ENCODE results near the gene LRCH3. TPM values are rescaled to one million over a fixed set of nuclear protein-coding genes. Genes with fewer than 3 reads are reported as not detected.

Gene LRCH3
- polyA plus RNA-seq, 4 donors = 4.6 to 32.2 (median 16.1) TPM

- no peak for FAIRE-seq
- Histone ChIP-seq H3K27ac (ENCODE audit: low read depth in 1 of 3, low read length in 2 of 3) (no peak overlapping the region), H3K9me3 (ENCODE audit: control insufficient read depth in 2 of 2, insufficient read depth in 1 of 2, low read depth in 1 of 2, low read length in 1 of 2) (no peaks in the 10 kb centered on the region), H3K27me3 (ENCODE audit: control insufficient read depth in 3 of 3, insufficient read depth in 3 of 3, low read length in 3 of 3) (no peaks in the 10 kb centered on the region), H3K4me3 (ENCODE audit: low read depth in 1 of 3, low read length in 3 of 3) (no peak overlapping the region), H3K36me3 (ENCODE audit: control insufficient read depth in 3 of 3, insufficient read depth in 2 of 3, low read depth in 1 of 3, low read length in 3 of 3) (peaks cover 0 to 10% (median 0%) of the 10 kb centered on the region in 3 donors), H3K4me1 (ENCODE audit: control insufficient read depth in 3 of 3, insufficient read depth in 2 of 3, low read depth in 1 of 3, low read length in 2 of 3) (peaks cover 0 to 2% (median 0%) of the 10 kb centered on the region in 3 donors)
- 40 to 57% (median 48%) methylated on average over 2 of the region's 2 CpGs for WGBS, 3 donors
- no peak for DNase-seq
Measured at GRCh38 chr3:197809356-197810020, 18.4 kb downstream of the LRCH3 start.

GRCh38 chr3:197810901-197811300 is 19.8 kb downstream of the LRCH3 start:
- FAIRE-seq = no peak
- WGBS, 3 donors = 83 to 97% (median 92%) methylated on average over 6 of the region's 6 CpGs
- H3K27ac ChIP-seq (ENCODE audit: low read depth in 1 of 3, low read length in 2 of 3) = no peak overlapping the region

GRCh38 chr3:197811343-197811742 is 20.3 kb downstream of the LRCH3 start:
- H3K4me1 ChIP-seq (ENCODE audit: control insufficient read depth in 3 of 3, insufficient read depth in 2 of 3, low read depth in 1 of 3, low read length in 2 of 3) = peaks cover 0 to 2% (median 0%) of the 10 kb centered on the region in 3 donors
- WGBS, 3 donors = 78 to 96% (median 94%) methylated on average over 3 of the region's 3 CpGs
- H3K9me3 ChIP-seq (ENCODE audit: control insufficient read depth in 2 of 2, insufficient read depth in 1 of 2, low read depth in 1 of 2, low read length in 1 of 2) = no peaks in the 10 kb centered on the region
- no peak overlapping the region for H3K27ac ChIP-seq (ENCODE audit: low read depth in 1 of 3, low read length in 2 of 3)
- H3K36me3 ChIP-seq (ENCODE audit: control insufficient read depth in 3 of 3, insufficient read depth in 2 of 3, low read depth in 1 of 3, low read length in 3 of 3) = peaks cover 0 to 10% (median 0%) of the 10 kb centered on the region in 3 donors
- DNase-seq (no peak), FAIRE-seq (no peak)
- H3K4me3 ChIP-seq (ENCODE audit: low read depth in 1 of 3, low read length in 3 of 3) = no peak overlapping the region
- H3K27me3 ChIP-seq (ENCODE audit: control insufficient read depth in 3 of 3, insufficient read depth in 3 of 3, low read length in 3 of 3) = no peaks in the 10 kb centered on the region

More at GRCh38 chr3:197810901-197811300, 19.8 kb downstream of the LRCH3 start:
- H3K27me3 ChIP-seq (ENCODE audit: control insufficient read depth in 3 of 3, insufficient read depth in 3 of 3, low read length in 3 of 3) = no peaks in the 10 kb centered on the region
- H3K36me3 ChIP-seq (ENCODE audit: control insufficient read depth in 3 of 3, insufficient read depth in 2 of 3, low read depth in 1 of 3, low read length in 3 of 3) = peaks cover 0 to 10% (median 0%) of the 10 kb centered on the region in 3 donors
- no peak overlapping the region for H3K4me3 ChIP-seq (ENCODE audit: low read depth in 1 of 3, low read length in 3 of 3)
- no peaks in the 10 kb centered on the region for H3K9me3 ChIP-seq (ENCODE audit: control insufficient read depth in 2 of 2, insufficient read depth in 1 of 2, low read depth in 1 of 2, low read length in 1 of 2)
- H3K4me1 ChIP-seq (ENCODE audit: control insufficient read depth in 3 of 3, insufficient read depth in 2 of 3, low read depth in 1 of 3, low read length in 2 of 3) = peaks cover 0 to 2% (median 0%) of the 10 kb centered on the region in 3 donors
- no peak for DNase-seq

- WGBS, 3 donors = 91 to 97% (median 93%) methylated on average over 4 of the region's 4 CpGs
- no peaks in the 10 kb centered on the region for H3K4me1 ChIP-seq (ENCODE audit: control insufficient read depth in 3 of 3, insufficient read depth in 2 of 3, low read depth in 1 of 3, low read length in 2 of 3)
- H3K36me3 ChIP-seq (ENCODE audit: control insufficient read depth in 3 of 3, insufficient read depth in 2 of 3, low read depth in 1 of 3, low read length in 3 of 3) = no peaks in the 10 kb centered on the region
- DNase-seq = no peak
- no peak for FAIRE-seq
- H3K4me3 ChIP-seq (ENCODE audit: low read depth in 1 of 3, low read length in 3 of 3) = no peak overlapping the region
- H3K27me3 ChIP-seq (ENCODE audit: control insufficient read depth in 3 of 3, insufficient read depth in 3 of 3, low read length in 3 of 3) = no peaks in the 10 kb centered on the region
- H3K27ac ChIP-seq (ENCODE audit: low read depth in 1 of 3, low read length in 2 of 3) = no peak overlapping the region
- no peaks in the 10 kb centered on the region for H3K9me3 ChIP-seq (ENCODE audit: control insufficient read depth in 2 of 2, insufficient read depth in 1 of 2, low read depth in 1 of 2, low read length in 1 of 2)
Measured at GRCh38 chr3:197814372-197814771, 23.3 kb downstream of the LRCH3 start.

- DNase-seq = peak; percentile 81
- no peak overlapping the region for H3K4me3 ChIP-seq (ENCODE audit: low read depth in 1 of 3, low read length in 3 of 3)
- H3K4me1 ChIP-seq (ENCODE audit: control insufficient read depth in 3 of 3, insufficient read depth in 2 of 3, low read depth in 1 of 3, low read length in 2 of 3) = peaks cover 0 to 7% (median 3%) of the 10 kb centered on the region in 3 donors
- no peak for FAIRE-seq
- H3K36me3 ChIP-seq (ENCODE audit: control insufficient read depth in 3 of 3, insufficient read depth in 2 of 3, low read depth in 1 of 3, low read length in 3 of 3) = peaks cover 0 to 14% (median 4%) of the 10 kb centered on the region in 3 donors
- no peaks in the 10 kb centered on the region for H3K9me3 ChIP-seq (ENCODE audit: control insufficient read depth in 2 of 2, insufficient read depth in 1 of 2, low read depth in 1 of 2, low read length in 1 of 2)
- H3K27ac ChIP-seq (ENCODE audit: low read depth in 1 of 3, low read length in 2 of 3) = peak overlapping the region in 1 of 3 donors; percentile 49
- 44 to 62% (median 57%) methylated on average over 8 of the region's 8 CpGs for WGBS, 3 donors
- H3K27me3 ChIP-seq (ENCODE audit: control insufficient read depth in 3 of 3, insufficient read depth in 3 of 3, low read length in 3 of 3) = no peaks in the 10 kb centered on the region
Measured at GRCh38 chr3:197820550-197821335, 29.7 kb downstream of the LRCH3 start.

- peaks cover 4 to 19% (median 11%) of the 10 kb centered on the region in 3 donors for H3K36me3 ChIP-seq (ENCODE audit: control insufficient read depth in 3 of 3, insufficient read depth in 2 of 3, low read depth in 1 of 3, low read length in 3 of 3)
- 54 to 76% (median 61%) methylated on average over 3 of the region's 3 CpGs for WGBS, 3 donors
- no peak overlapping the region for H3K27ac ChIP-seq (ENCODE audit: low read depth in 1 of 3, low read length in 2 of 3)
- DNase-seq (no peak), FAIRE-seq (peak; percentile 81)
- no peaks in the 10 kb centered on the region for H3K4me1 ChIP-seq (ENCODE audit: control insufficient read depth in 3 of 3, insufficient read depth in 2 of 3, low read depth in 1 of 3, low read length in 2 of 3)
- H3K4me3 ChIP-seq (ENCODE audit: low read depth in 1 of 3, low read length in 3 of 3) = no peak overlapping the region
- H3K9me3 ChIP-seq (ENCODE audit: control insufficient read depth in 2 of 2, insufficient read depth in 1 of 2, low read depth in 1 of 2, low read length in 1 of 2) = no peaks in the 10 kb centered on the region
- H3K27me3 ChIP-seq (ENCODE audit: control insufficient read depth in 3 of 3, insufficient read depth in 3 of 3, low read length in 3 of 3) = no peaks in the 10 kb centered on the region
Measured at GRCh38 chr3:197829397-197830045, 38.5 kb downstream of the LRCH3 start.

- Histone ChIP-seq H3K4me3 (ENCODE audit: low read depth in 1 of 3, low read length in 3 of 3) (no peak overlapping the region), H3K9me3 (ENCODE audit: control insufficient read depth in 2 of 2, insufficient read depth in 1 of 2, low read depth in 1 of 2, low read length in 1 of 2) (no peaks in the 10 kb centered on the region), H3K4me1 (ENCODE audit: control insufficient read depth in 3 of 3, insufficient read depth in 2 of 3, low read depth in 1 of 3, low read length in 2 of 3) (no peaks in the 10 kb centered on the region), H3K27me3 (ENCODE audit: control insufficient read depth in 3 of 3, insufficient read depth in 3 of 3, low read length in 3 of 3) (no peaks in the 10 kb centered on the region), H3K27ac (ENCODE audit: low read depth in 1 of 3, low read length in 2 of 3) (no peak overlapping the region), H3K36me3 (ENCODE audit: control insufficient read depth in 3 of 3, insufficient read depth in 2 of 3, low read depth in 1 of 3, low read length in 3 of 3) (peaks cover 4 to 26% (median 11%) of the 10 kb centered on the region in 3 donors)
- no peak for FAIRE-seq
- 81 to 89% (median 82%) methylated on average over 6 of the region's 6 CpGs for WGBS, 3 donors
- no peak for DNase-seq
Measured at GRCh38 chr3:197830308-197830966, 39.4 kb downstream of the LRCH3 start.

GRCh38 chr3:197830967-197831313 is 39.9 kb downstream of the LRCH3 start:
- Histone ChIP-seq H3K27ac (ENCODE audit: low read depth in 1 of 3, low read length in 2 of 3) (no peak overlapping the region), H3K4me3 (ENCODE audit: low read depth in 1 of 3, low read length in 3 of 3) (no peak overlapping the region), H3K36me3 (ENCODE audit: control insufficient read depth in 3 of 3, insufficient read depth in 2 of 3, low read depth in 1 of 3, low read length in 3 of 3) (peaks cover 4 to 28% (median 14%) of the 10 kb centered on the region in 3 donors), H3K9me3 (ENCODE audit: control insufficient read depth in 2 of 2, insufficient read depth in 1 of 2, low read depth in 1 of 2, low read length in 1 of 2) (no peaks in the 10 kb centered on the region), H3K4me1 (ENCODE audit: control insufficient read depth in 3 of 3, insufficient read depth in 2 of 3, low read depth in 1 of 3, low read length in 2 of 3) (no peaks in the 10 kb centered on the region), H3K27me3 (ENCODE audit: control insufficient read depth in 3 of 3, insufficient read depth in 3 of 3, low read length in 3 of 3) (no peaks in the 10 kb centered on the region)
- FAIRE-seq = no peak
- 95 to 96% (median 96%) methylated on average over 8 of the region's 8 CpGs for WGBS, 3 donors
- no peak for DNase-seq
